Measurements from ENCODE around the gene SPN.
"Not testable (repeated sequence)": the region's sequence is repeated elsewhere in the genome, so short reads cannot be mapped to it uniquely, and the experiment has no call there.

Gene SPN

GRCh38 chr16:29707160-29707559, 44.1 kb downstream of the SPN start:
- not testable (repeated sequence) for DNase-seq

GRCh38 chr16:29708917-29709600, 46.0 kb downstream of the SPN start:
- DNase-seq: no peak

- not testable (repeated sequence) for DNase-seq
Observed at GRCh38 chr16:29709657-29710056, 46.6 kb downstream of the SPN start.

GRCh38 chr16:29710227-29711219, 47.5 kb downstream of the SPN start:
- peak in 1 of 2 donors; percentile 65 for DNase-seq

DNA sequence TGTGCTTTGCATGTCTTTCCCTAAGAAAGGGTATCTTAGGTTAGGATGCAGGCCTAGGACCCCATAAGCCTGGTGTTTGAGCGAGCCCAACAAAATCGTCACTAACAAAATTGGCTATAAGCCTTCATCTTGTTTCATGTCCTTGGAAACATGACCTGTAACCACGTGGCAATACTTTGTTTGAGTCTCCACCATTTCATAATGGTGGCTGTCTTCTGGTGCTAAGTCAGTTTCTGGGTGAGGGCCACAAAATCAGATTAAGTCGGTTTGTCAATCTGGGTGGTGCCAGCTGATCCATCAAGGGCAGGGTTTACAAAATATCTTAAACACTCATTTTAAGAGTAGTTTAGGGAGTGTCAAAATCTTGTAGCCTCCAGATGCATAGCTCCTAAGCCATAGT, 49.8 kb downstream of the SPN start:
- DNase-seq: no peak

DNA sequence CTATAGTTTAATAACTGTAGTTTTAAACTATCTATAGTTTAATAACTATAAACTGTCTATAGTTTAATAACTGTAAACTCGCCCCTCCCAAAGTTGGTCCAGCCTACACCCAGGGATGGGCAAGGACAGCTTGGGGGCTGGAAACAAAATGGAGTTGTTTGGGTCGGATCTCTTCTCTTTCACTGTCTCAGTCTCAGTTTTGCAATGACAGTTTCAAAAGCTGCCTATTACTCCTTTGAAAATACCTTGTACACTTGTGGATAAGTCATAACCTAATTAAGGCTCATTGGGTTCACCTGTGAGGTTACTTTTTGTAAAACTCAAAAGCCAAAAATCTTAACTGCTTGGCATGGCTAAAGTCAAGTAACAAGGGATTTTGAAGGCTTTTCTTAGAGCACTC, 51.3 kb downstream of the SPN start:
- DNase-seq: no peak

DNA sequence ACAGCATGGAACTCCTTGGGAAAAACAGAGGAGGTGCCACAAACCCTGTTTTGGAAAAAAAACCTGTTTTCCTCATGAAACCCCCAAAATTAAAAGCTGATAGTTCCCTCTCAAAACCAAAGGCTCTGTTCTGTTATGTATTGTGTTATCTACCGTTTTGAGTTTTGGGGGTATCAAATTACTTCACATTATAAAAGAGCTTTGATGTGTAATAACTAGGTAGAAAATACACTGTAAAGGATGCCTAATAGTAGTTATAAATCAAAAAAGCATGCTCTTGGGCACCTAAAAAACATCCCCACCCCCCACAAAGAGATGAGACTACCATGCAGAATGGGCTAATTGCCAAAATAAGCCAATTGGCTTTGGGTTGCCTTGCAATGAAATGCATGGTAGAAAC, 51.9 kb downstream of the SPN start:
- no peak for DNase-seq

- DNase-seq: no peak
Observed at GRCh38 chr16:29717113-29717512, 54.1 kb downstream of the SPN start.

GRCh38 chr16:29719063-29719462, 56.0 kb downstream of the SPN start:
- no peak for DNase-seq
